Heart right ventricle (tissue), 16 donors: ENCODE data around the gene EFNA1. TPM values are rescaled to one million over a fixed set of nuclear protein-coding genes. Genes with fewer than 3 reads are reported as not detected.
A peak's percentile ranks its signal among the peaks of the same experiment; 100 is the strongest.

ENCODE experiments used
- ATAC-seq, 8 donors: fragments of 200-7000 bp; cut with Tn5 transposase; one replicate each; pipeline ENCODE4 v1.9.1; 2020; ENCODE audit warnings: mild to moderate bottlenecking in 8 of 8, moderate library complexity in 8 of 8, moderate number of reproducible peaks in 1 of 8
- DNase-seq, 2 donors: peaks; one replicate each; pipeline ENCODE4 v3.0.0-alpha.2; 2020
- H3K27ac ChIP-seq, 10 donors: fragments of 200-600 bp; sonication (generic) in 2 of 10; one replicate each; pipeline versions ENCODE4 v1.5.0 to v1.8.0; 2020 to 2022; ENCODE audit warnings: mild to moderate bottlenecking in 3 of 10
- H3K27me3 ChIP-seq, 7 donors: fragments of 200-600 bp; one replicate each; pipeline ENCODE4 v1.8.0; 2021 to 2022; ENCODE audit warnings: mild to moderate bottlenecking in 2 of 7
- H3K36me3 ChIP-seq, 9 donors: fragments of 200-600 bp; sonication (generic) in 1 of 9; one replicate each; pipeline versions ENCODE4 v1.5.0 to v1.8.0; 2020 to 2022; ENCODE audit warnings: mild to moderate bottlenecking in 2 of 9
- H3K4me1 ChIP-seq, 9 donors: fragments of 200-600 bp; sonication (generic) in 1 of 9; one replicate each; pipeline versions ENCODE4 v1.5.0 to v1.8.0; 2020 to 2022; ENCODE audit warnings: mild to moderate bottlenecking in 4 of 9
- H3K4me3 ChIP-seq, 10 donors: fragments of 200-600 bp; sonication (generic) in 2 of 10; one replicate each; pipeline versions ENCODE4 v1.5.0 to v1.8.0; 2020 to 2022; ENCODE audit warnings: mild to moderate bottlenecking in 7 of 10, moderate library complexity in 2 of 10
- H3K9me3 ChIP-seq, 11 donors: fragments of 200-600 bp in 10 of 11; sonication (generic) in 2 of 11; one replicate each; pipeline versions ENCODE4 v1.5.0 to v1.8.0; 2013 to 2022; ENCODE audit warnings: mild to moderate bottlenecking in 2 of 11, control low read depth in 1 of 11, moderate library complexity in 1 of 11
- CTCF ChIP-seq, 9 donors: fragments of 200-600 bp; sonication (generic) in 2 of 9; IDR thresholded peaks; one replicate each; pipeline versions ENCODE4 v1.5.0 to v1.8.0; 2021 to 2022; ENCODE audit warnings: antibody characterized with exemption in 9 of 9, mild to moderate bottlenecking in 5 of 9, moderate library complexity in 1 of 9
- WGBS, 2 donors: extraction: QIAGEN DNeasy Blood & Tissue Kit; methylation state at CpG; one replicate each; pipeline ENCODE4 v1.1.7; 2013; ENCODE audit warnings: inconsistent platforms in 1 of 2; 5-methylcytosine and 5-hydroxymethylcytosine counted together
- intact Hi-C, 10 donors: fragments of 100-400 bp; cut with DNase I; formaldehyde crosslinking; loops; one replicate each; pipeline versions ENCODE4 v1.11.1 to v1.14.2; 2022
- long read RNA-seq, 3 donors: library from polyadenylated mRNA; unstranded; transcript quantifications; one replicate each; pipeline ENCODE4 v2.0.0, GENCODE V29; 2020 to 2021
- polyA plus RNA-seq, 2 donors: library from polyadenylated mRNA; stranded (reverse); fragments of 200-250 nt; gene quantifications; one replicate each; pipeline ENCODE4 v1.2.3, GENCODE V29; 2013
- total RNA-seq, 10 donors: library from RNA; stranded (reverse); fragmentation: NEBNext Ultra II Directional in 3 of 10; extraction: Animal tissue kit (Norgen Biotek cat#: 25700) in 3 of 10; gene quantifications; one replicate each; pipeline versions ENCODE4 v1.2.1 to v1.2.4, GENCODE V29; 2021 to 2023
- donor health status: Arrhythmogenic right ventricular cardiomyopathy.
- donor health status: ischemic (EF 13 %, LVEDD 7.1; RV severe dilation, severe dysfunction).
- donor health status: healthy with polysubstance abuse.
- donor health status: DM: no; HTN: yes; CAD: no.
- donor health status: DM: no; HTN: no; CAD: no.
- donor health status: ischemic (EF 25% LVEDD 6.9; RV normal size, moderate dysfunction).
- donor health status: ischemic (EF 25% LVEDD 5.7; RV mildly dilated, moderate dysfunction).
- donor health status: healthy.
- donor health status: DM: yes; HTN: yes; CAD: no.
- donor health status: Ischemic cardiomyopathy.
- donor health status: ischemic (EF 35%, LVEDD 5.7; RV mildly dilated, moderate dysfunction).
- donor health status: nonischemic (EF 11% LVEDD 7.7; RV severe dilation, severe dysfunction).
- donor health status: DM: yes; HTN: yes; CAD: no.
- donor health status: PGD.
- donor health status: ischemic (EF 29% LVEDD 5.4; RV normal size, mild dysfunction).
- donor health status: nonischemic (EF 23%, LVEDD 6.1; RV moderate dilation, normal function).

The EFNA1 gene
- total RNA-seq (10 to 100 TPM; 28.9 to 50.0 (median 35.6) TPM), polyA plus RNA-seq (100 to 1,000 TPM in 1 of 2 donors, 10 to 100 TPM in 1; 44.2 to 104 TPM)
- long read RNA-seq, donor 1, transcript EFNA1-202 (5 exons, 1,926 nt): major isoform, 38 of 47 reads
- long read RNA-seq, donor 1, partial matches to known transcripts: 0 of 47 reads
- long read RNA-seq, donor 1, other reads (novel, unspliced or antisense): 8 of 47 reads
- long read RNA-seq, donor 2, transcript EFNA1-202 (5 exons, 1,926 nt): major isoform, 35 of 51 reads
- long read RNA-seq, donor 2, partial matches to known transcripts: 13 of 51 reads
- long read RNA-seq, donor 2, other reads (novel, unspliced or antisense): 0 of 51 reads
- long read RNA-seq, donor 3, transcript EFNA1-201 (4 exons, 1,444 nt): minor isoform, 7 of 81 reads
- long read RNA-seq, donor 3, transcript EFNA1-202 (5 exons, 1,926 nt): major isoform, 69 of 81 reads
- long read RNA-seq, donor 3, partial matches to known transcripts: 3 of 81 reads
- long read RNA-seq, donor 3, other reads (novel, unspliced or antisense): 2 of 81 reads

- WGBS, 2 donors: 0 to 1% methylated on average over 76 of the region's 76 CpGs
- Histone ChIP-seq H3K27ac (peak within 1 kb of the TSS; percentile 81 to 99 (median 94)), H3K27me3 (peaks cover 0 to 55% (median 0%) of the 10 kb centered on the region in 7 donors), H3K9me3 (no peaks in the 10 kb centered on the region), H3K4me1 (peaks cover 17 to 73% (median 59%) of the 10 kb centered on the region in 9 donors), H3K36me3 (peaks cover 0 to 17% (median 12%) of the 10 kb centered on the region in 9 donors), H3K4me3 (peak within 1 kb of the TSS; percentile 47 to 93 (median 79))
- peak in 1 of 9 donors; percentile 1 for TF ChIP-seq CTCF (IDR thresholded peaks at IDR 0.05)
- DNase-seq (peak; percentile 75 to 81), ATAC-seq (peak; percentile 60 to 73 (median 70))
- intact Hi-C loops: loop anchor here in 6 of 10 donors (5.0 kb wide), 2 partner anchors 35 to 40 kb away; no protein-coding TSS in a partner anchor
Measured at GRCh38 chr1:155127105-155127966, at the start of gene EFNA1. TSS of gene EFNA1 (plus strand) at chr1:155127876. CDS start at chr1:155127978, 102 bp downstream.

GRCh38 chr1:155078469-155079209 is 49.0 kb upstream of the EFNA1 start, which contains the start of gene EFNA3:
TSS of gene EFNA3 (plus strand) at chr1:155078837. CDS start at chr1:155078942, 105 bp downstream.
- Histone ChIP-seq H3K36me3 (no peaks in the 10 kb centered on the region), H3K9me3 (no peaks in the 10 kb centered on the region), H3K27ac (no peak within 1 kb of the TSS), H3K4me3 (peak within 1 kb of the TSS in 9 of 10 donors; percentile 37 to 58 (median 49)), H3K27me3 (peaks cover 37 to 58% (median 44%) of the 10 kb centered on the region in 7 donors), H3K4me1 (peaks cover 25 to 52% (median 43%) of the 10 kb centered on the region in 9 donors)
- peak; percentile 63 to 90 (median 82) for ATAC-seq
- intact Hi-C loops: no loop called here
- peak; percentile 74 to 83 for DNase-seq
- peak in 1 of 9 donors; percentile 10 for TF ChIP-seq CTCF (IDR thresholded peaks at IDR 0.05)
- WGBS, 2 donors: 1% methylated on average over 51 to 59 of the region's 59 CpGs

GRCh38 chr1:155079210-155079486 is 48.5 kb upstream of the EFNA1 start:
- no peak overlapping the region for H3K27ac ChIP-seq
- TF ChIP-seq CTCF (IDR thresholded peaks at IDR 0.05): no peak
- no peak for DNase-seq
- H3K4me1 ChIP-seq: peaks cover 25 to 56% (median 45%) of the 10 kb centered on the region in 9 donors
- intact Hi-C loops: no loop called here
- H3K4me3 ChIP-seq: peak overlapping the region in 9 of 10 donors; percentile 37 to 58 (median 49)
- ATAC-seq: peak in 2 of 8 donors; percentile 1 to 4
- WGBS, 2 donors: 4 to 5% methylated on average over 10 of the region's 10 CpGs
- no peaks in the 10 kb centered on the region for H3K36me3 ChIP-seq
- peaks cover 39 to 63% (median 49%) of the 10 kb centered on the region in 7 donors for H3K27me3 ChIP-seq
- H3K9me3 ChIP-seq: no peaks in the 10 kb centered on the region
